Measurements from ENCODE around the gene INPP5F. TPM values are rescaled to one million over a fixed set of nuclear protein-coding genes. Genes with fewer than 3 reads are reported as not detected.

Gene INPP5F
- total and polyA plus RNA-seq, 2 of the 13 experiments (the other 11 are each of a cell fraction or from before 2014, with no cell fraction given): 12.5 to 15.7 TPM

DNA sequence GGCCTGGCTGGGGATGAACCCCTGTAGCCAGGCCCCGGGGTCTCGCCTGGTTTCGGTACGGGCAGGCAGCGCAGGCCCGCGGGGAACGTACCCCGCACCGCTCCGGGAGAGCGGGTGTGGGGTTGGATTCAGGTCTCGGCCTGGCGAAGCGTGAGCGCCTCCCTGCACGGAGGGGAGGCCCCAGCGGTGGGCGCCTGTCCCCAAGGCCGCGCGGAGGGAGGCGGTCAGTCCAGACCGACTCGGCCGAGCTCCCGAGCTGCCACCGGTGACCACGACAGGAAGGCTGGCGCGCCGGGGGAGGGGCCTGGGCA is 378 bp upstream of the INPP5F start (continued):
- TF ChIP-seq, protein P1, sequence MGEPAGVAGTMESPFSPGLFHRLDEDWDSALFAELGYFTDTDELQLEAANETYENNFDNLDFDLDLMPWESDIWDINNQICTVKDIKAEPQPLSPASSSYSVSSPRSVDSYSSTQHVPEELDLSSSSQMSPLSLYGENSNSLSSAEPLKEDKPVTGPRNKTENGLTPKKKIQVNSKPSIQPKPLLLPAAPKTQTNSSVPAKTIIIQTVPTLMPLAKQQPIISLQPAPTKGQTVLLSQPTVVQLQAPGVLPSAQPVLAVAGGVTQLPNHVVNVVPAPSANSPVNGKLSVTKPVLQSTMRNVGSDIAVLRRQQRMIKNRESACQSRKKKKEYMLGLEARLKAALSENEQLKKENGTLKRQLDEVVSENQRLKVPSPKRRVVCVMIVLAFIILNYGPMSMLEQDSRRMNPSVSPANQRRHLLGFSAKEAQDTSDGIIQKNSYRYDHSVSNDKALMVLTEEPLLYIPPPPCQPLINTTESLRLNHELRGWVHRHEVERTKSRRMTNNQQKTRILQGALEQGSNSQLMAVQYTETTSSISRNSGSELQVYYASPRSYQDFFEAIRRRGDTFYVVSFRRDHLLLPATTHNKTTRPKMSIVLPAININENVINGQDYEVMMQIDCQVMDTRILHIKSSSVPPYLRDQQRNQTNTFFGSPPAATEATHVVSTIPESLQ (CRISPR knock-in tag; conservative IDR thresholded peaks at IDR 0.05): no peak
- TF ChIP-seq ATF7 (IDR thresholded peaks at IDR 0.05) (no peak), ATF7 (CRISPR knock-in tag; IDR thresholded peaks at IDR 0.05) (no peak), KDM6A (CRISPR knock-in tag; IDR thresholded peaks at IDR 0.05; ENCODE audit: low read depth) (no peak), HMG20B (CRISPR knock-in tag; conservative IDR thresholded peaks at IDR 0.05) (no peak), ZNF329 (CRISPR knock-in tag; IDR thresholded peaks at IDR 0.05; ENCODE audit: low read depth) (no peak), ZNF383 (CRISPR knock-in tag; IDR thresholded peaks at IDR 0.05; ENCODE audit: borderline replicate concordance) (no peak), ZNF746 (CRISPR knock-in tag; IDR thresholded peaks at IDR 0.05) (no peak), ZFP36L2 (CRISPR knock-in tag; IDR thresholded peaks at IDR 0.05) (no peak), SMC3 (IDR thresholded peaks at IDR 0.05; ENCODE audit: low read length) (no peak), ZMAT3 (CRISPR knock-in tag; conservative IDR thresholded peaks at IDR 0.05) (peak; percentile 91; the same call in 1 of the 2 replicates), KDM5B (CRISPR knock-in tag; IDR thresholded peaks at IDR 0.05; ENCODE audit: borderline replicate concordance) (peak; percentile 92; the same call in 1 of the 2 replicates), ZNF619 (CRISPR knock-in tag; IDR thresholded peaks at IDR 0.05) (no peak), ZNF550 (CRISPR knock-in tag; IDR thresholded peaks at IDR 0.05; ENCODE audit: borderline replicate concordance) (peak; percentile 78; the same call in 1 of the 2 replicates), ZBTB20 (CRISPR knock-in tag; IDR thresholded peaks at IDR 0.05; ENCODE audit: borderline replicate concordance, low read depth) (peak; percentile 26; the same call in 1 of the 2 replicates), TBX3 (IDR thresholded peaks at IDR 0.05; ENCODE audit: borderline replicate concordance) (no peak), ZBTB38 (CRISPR knock-in tag; IDR thresholded peaks at IDR 0.05) (peak; percentile 55; the same call in 1 of the 2 replicates), ZNF33A (CRISPR knock-in tag; IDR thresholded peaks at IDR 0.05; ENCODE audit: borderline replicate concordance) (no peak; the same call in 1 of the 2 replicates), KLF15 (CRISPR knock-in tag; IDR thresholded peaks at IDR 0.05; ENCODE audit: borderline replicate concordance) (no peak), PHF5A (CRISPR knock-in tag; IDR thresholded peaks at IDR 0.05; ENCODE audit: low read depth, unreplicated experiment) (no peak)
- TF ChIP-seq, protein P2, sequence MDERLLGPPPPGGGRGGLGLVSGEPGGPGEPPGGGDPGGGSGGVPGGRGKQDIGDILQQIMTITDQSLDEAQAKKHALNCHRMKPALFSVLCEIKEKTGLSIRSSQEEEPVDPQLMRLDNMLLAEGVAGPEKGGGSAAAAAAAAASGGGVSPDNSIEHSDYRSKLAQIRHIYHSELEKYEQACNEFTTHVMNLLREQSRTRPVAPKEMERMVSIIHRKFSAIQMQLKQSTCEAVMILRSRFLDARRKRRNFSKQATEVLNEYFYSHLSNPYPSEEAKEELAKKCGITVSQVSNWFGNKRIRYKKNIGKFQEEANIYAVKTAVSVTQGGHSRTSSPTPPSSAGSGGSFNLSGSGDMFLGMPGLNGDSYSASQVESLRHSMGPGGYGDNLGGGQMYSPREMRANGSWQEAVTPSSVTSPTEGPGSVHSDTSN (CRISPR knock-in tag; IDR thresholded peaks at IDR 0.05): no peak
- TF ChIP-seq, protein P3, sequence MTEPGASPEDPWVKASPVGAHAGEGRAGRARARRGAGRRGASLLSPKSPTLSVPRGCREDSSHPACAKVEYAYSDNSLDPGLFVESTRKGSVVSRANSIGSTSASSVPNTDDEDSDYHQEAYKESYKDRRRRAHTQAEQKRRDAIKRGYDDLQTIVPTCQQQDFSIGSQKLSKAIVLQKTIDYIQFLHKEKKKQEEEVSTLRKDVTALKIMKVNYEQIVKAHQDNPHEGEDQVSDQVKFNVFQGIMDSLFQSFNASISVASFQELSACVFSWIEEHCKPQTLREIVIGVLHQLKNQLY (CRISPR knock-in tag; IDR thresholded peaks at IDR 0.05): peak; percentile 36; the same call in 1 of the 2 replicates
- TF ChIP-seq, protein P4, sequence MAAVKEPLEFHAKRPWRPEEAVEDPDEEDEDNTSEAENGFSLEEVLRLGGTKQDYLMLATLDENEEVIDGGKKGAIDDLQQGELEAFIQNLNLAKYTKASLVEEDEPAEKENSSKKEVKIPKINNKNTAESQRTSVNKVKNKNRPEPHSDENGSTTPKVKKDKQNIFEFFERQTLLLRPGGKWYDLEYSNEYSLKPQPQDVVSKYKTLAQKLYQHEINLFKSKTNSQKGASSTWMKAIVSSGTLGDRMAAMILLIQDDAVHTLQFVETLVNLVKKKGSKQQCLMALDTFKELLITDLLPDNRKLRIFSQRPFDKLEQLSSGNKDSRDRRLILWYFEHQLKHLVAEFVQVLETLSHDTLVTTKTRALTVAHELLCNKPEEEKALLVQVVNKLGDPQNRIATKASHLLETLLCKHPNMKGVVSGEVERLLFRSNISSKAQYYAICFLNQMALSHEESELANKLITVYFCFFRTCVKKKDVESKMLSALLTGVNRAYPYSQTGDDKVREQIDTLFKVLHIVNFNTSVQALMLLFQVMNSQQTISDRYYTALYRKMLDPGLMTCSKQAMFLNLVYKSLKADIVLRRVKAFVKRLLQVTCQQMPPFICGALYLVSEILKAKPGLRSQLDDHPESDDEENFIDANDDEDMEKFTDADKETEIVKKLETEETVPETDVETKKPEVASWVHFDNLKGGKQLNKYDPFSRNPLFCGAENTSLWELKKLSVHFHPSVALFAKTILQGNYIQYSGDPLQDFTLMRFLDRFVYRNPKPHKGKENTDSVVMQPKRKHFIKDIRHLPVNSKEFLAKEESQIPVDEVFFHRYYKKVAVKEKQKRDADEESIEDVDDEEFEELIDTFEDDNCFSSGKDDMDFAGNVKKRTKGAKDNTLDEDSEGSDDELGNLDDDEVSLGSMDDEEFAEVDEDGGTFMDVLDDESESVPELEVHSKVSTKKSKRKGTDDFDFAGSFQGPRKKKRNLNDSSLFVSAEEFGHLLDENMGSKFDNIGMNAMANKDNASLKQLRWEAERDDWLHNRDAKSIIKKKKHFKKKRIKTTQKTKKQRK (IDR thresholded peaks at IDR 0.05; ENCODE audit: low read length): no peak
- TF ChIP-seq, protein P5, sequence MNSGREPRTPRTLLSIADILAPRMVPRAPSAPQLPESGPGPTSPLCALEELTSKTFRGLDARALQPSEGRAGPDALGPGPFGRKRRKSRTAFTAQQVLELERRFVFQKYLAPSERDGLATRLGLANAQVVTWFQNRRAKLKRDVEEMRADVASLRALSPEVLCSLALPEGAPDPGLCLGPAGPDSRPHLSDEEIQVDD (CRISPR knock-in tag; IDR thresholded peaks at IDR 0.05; ENCODE audit: borderline replicate concordance): no peak
